Measurements from ENCODE around the gene FCGR2B. TPM values are rescaled to one million over a fixed set of nuclear protein-coding genes. Genes with fewer than 3 reads are reported as not detected.
"Not testable (repeated sequence)": the region's sequence is repeated elsewhere in the genome, so short reads cannot be mapped to it uniquely, and the experiment has no call there.

The FCGR2B gene
- total RNA-seq, 4 donors from 2014 or later = 31.3 to 74.9 (median 42.8) TPM

DNA sequence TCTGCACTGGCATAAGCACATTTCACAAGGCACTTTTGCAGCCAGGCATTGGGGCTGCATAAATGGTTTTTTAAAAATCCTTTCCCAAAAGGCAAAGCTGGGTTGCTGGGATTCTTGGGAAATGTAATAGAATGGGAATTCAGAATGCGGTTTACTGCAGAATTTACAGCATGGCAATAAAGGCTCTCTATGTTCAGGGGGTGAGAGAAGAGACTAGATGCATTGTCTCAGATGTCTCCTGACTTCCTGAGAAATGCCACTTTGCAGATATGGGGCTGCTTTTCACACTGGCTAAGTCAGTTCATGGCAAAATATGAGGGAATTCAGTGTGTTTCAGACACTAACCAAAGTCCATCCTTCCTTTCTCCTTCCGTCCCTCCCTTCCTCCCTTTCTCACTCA is 13.5 kb downstream of the FCGR2B start:
- DNase-seq (ENCODE audit: low spot score) (no peak), ATAC-seq (ENCODE audit: low FRiP score) (no peak)
- TF ChIP-seq, protein P1, sequence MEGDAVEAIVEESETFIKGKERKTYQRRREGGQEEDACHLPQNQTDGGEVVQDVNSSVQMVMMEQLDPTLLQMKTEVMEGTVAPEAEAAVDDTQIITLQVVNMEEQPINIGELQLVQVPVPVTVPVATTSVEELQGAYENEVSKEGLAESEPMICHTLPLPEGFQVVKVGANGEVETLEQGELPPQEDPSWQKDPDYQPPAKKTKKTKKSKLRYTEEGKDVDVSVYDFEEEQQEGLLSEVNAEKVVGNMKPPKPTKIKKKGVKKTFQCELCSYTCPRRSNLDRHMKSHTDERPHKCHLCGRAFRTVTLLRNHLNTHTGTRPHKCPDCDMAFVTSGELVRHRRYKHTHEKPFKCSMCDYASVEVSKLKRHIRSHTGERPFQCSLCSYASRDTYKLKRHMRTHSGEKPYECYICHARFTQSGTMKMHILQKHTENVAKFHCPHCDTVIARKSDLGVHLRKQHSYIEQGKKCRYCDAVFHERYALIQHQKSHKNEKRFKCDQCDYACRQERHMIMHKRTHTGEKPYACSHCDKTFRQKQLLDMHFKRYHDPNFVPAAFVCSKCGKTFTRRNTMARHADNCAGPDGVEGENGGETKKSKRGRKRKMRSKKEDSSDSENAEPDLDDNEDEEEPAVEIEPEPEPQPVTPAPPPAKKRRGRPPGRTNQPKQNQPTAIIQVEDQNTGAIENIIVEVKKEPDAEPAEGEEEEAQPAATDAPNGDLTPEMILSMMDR (IDR thresholded peaks at IDR 0.05) = no peak

DNA sequence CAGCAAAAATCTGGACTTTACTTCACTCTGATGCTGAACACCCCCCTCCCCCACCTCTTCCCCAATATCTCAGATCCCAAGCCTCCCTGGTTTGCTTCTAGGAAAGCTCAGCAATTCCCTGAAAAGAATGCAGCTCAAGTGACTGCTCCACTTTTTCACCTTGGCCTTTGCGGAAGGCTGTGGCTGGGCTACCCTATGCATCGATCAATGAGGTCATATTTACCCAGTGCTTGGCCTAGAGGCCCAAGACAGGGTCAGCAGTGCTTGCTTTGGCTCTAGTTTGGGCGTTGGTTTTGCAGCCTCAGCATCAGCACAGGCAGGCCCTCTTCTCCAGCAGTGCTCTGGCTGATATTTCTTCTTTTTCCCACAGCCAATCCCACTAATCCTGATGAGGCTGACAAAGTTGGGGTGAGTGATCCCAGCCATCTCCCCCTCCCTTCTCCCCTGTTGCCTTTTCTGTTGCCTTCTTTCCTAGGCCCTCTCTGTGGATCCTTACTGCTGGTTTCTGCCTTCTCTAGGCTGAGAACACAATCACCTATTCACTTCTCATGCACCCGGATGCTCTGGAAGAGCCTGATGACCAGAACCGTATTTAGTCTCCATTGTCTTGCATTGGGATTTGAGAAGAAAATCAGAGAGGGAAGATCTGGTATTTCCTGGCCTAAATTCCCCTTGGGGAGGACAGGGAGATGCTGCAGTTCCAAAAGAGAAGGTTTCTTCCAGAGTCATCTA is 14.2 kb downstream of the FCGR2B start:
- no peak for ATAC-seq (ENCODE audit: low FRiP score)
- TF ChIP-seq, protein P1 (IDR thresholded peaks at IDR 0.05) = no peak
- DNase-seq (ENCODE audit: low spot score) = no peak

DNA sequence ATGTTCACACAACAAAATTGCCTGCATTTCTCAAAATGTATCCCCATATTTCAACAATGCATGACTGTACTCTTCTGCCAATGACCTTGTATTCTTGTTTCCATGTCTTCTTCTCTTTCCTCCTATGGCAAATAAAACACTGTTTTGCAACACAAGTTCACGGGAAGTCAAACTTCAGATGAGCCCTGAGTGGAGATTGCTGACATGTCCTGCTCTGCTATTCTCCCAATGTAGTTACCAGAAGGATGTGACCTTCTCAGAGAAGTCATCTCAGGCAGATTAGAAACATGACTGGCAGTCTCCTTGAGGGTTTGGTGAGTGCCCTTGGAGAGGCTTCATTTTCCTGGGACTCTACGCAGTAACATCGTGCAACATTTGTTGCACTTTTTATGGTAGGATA is 15.6 kb downstream of the FCGR2B start:
- TF ChIP-seq, protein P1 (IDR thresholded peaks at IDR 0.05) = no peak
- ATAC-seq (ENCODE audit: low FRiP score) (no peak), DNase-seq (ENCODE audit: low spot score) (no peak)

- no peak for ATAC-seq (ENCODE audit: low FRiP score)
- TF ChIP-seq, protein P1 (IDR thresholded peaks at IDR 0.05) = no peak
These were observed 18.9 kb downstream of the FCGR2B start for GRCh38 chr1:161681879-161682278.

GRCh38 chr1:161688946-161689345 is 26.0 kb downstream of the FCGR2B start:
- DNase-seq (ENCODE audit: low spot score) (no peak), ATAC-seq (ENCODE audit: low FRiP score) (no peak)
- TF ChIP-seq, protein P1 (IDR thresholded peaks at IDR 0.05) = no peak

More at GRCh38 chr1:161681879-161682278, 18.9 kb downstream of the FCGR2B start:
- DNase-seq (ENCODE audit: low spot score) = no peak

DNA sequence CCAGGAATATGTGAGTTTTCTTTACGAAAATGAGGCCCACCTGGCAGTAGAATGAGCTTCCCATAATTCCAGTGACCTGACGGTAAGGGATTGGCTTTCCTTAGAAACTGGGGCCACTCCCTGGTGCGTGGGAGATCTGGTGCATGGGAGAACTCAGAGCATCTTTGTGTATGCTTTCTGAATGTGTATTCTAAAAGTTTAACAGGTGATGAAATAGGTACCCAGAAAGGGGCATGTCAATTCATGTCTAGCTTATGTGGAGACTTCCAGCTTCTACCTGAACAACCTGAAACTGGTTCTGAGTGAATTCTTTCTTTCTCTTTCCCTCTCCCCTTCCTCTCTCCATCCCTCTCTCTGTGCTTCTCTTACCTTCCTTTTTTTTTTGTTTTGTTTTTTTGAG is 28.9 kb downstream of the FCGR2B start:
- ATAC-seq (ENCODE audit: low FRiP score) (no peak), DNase-seq (ENCODE audit: low spot score) (no peak)

GRCh38 chr1:161693020-161693712 is 30.2 kb downstream of the FCGR2B start:
- not testable (repeated sequence) for DNase-seq (ENCODE audit: low spot score)

More for the DNA sequence above, 28.9 kb downstream of the FCGR2B start:
- TF ChIP-seq, protein P1 (IDR thresholded peaks at IDR 0.05) = no peak

GRCh38 chr1:161698302-161698701 is 35.4 kb downstream of the FCGR2B start:
- ATAC-seq (ENCODE audit: low FRiP score); DNase-seq (ENCODE audit: low spot score): not testable (repeated sequence)

More at GRCh38 chr1:161693020-161693712, 30.2 kb downstream of the FCGR2B start:
- ATAC-seq (ENCODE audit: low FRiP score) = not testable (repeated sequence)

Measured in omental fat pad (tissue), 4 donors.